ENCODE measurements around the gene B3GNT5. TPM values are rescaled to one million over a fixed set of nuclear protein-coding genes. Genes with fewer than 3 reads are reported as not detected.

Gene B3GNT5
- total and polyA plus RNA-seq, 2 experiments from 2014 or later: 4.9 to 6.4 TPM

GRCh38 chr3:183208800-183209199, 44.3 kb upstream of the B3GNT5 start:
- peaks cover 2% of the 10 kb centered on the region; the same call in 2 of the 3 replicates for H3K36me3 Mint-ChIP-seq (ENCODE audit: low read depth)
- Histone ChIP-seq H4K20me1 (replicated peaks; ENCODE audit: insufficient read depth) (no peaks in the 10 kb centered on the region), H3F3A (replicated peaks; ENCODE audit: low read depth) (no peaks in the 10 kb centered on the region), H3K79me2 (replicated peaks; ENCODE audit: insufficient read depth) (no peaks in the 10 kb centered on the region), H3K4me3 (no peak overlapping the region), H3K27ac (ENCODE audit: low read depth) (no peak overlapping the region), H2AFZ (no peak overlapping the region), H3K4me1 (ENCODE audit: insufficient read depth) (no peaks in the 10 kb centered on the region; the same call in 1 of the 2 replicates), H3K9me2 (ENCODE audit: insufficient read depth) (no peaks in the 10 kb centered on the region), H3K36me3 (ENCODE audit: insufficient read depth) (no peaks in the 10 kb centered on the region; the same call in 1 of the 2 replicates), H3K27me3 (ENCODE audit: insufficient read depth) (no peaks in the 10 kb centered on the region), H3K4me2 (no peak overlapping the region)
- DNase-seq (ENCODE audit: low spot score) (no peak), ATAC-seq (no peak)
- TF ChIP-seq JUNB (IDR thresholded peaks at IDR 0.05; ENCODE audit: unreplicated experiment) (no peak), POLR2AphosphoS5 (IDR thresholded peaks at IDR 0.05; ENCODE audit: low read depth) (no peak), STAT1 (IDR thresholded peaks at IDR 0.05; ENCODE audit: unreplicated experiment) (no peak), CTCF (conservative IDR thresholded peaks at IDR 0.05; ENCODE audit: low read depth in 2 of 2) (no peak), ZNF462 (CRISPR knock-in tag; IDR thresholded peaks at IDR 0.05) (no peak), EZH2phosphoT487 (IDR thresholded peaks at IDR 0.05; ENCODE audit: unreplicated experiment) (no peak), ZNF114 (CRISPR knock-in tag; IDR thresholded peaks at IDR 0.05) (no peak), REST (IDR thresholded peaks at IDR 0.05; ENCODE audit: unreplicated experiment) (no peak), NANOG (IDR thresholded peaks at IDR 0.05; ENCODE audit: borderline replicate concordance) (no peak), CREB1 (CRISPR knock-in tag; IDR thresholded peaks at IDR 0.05; ENCODE audit: low read depth) (no peak), EZH2 (IDR thresholded peaks at IDR 0.05; ENCODE audit: low read depth, unreplicated experiment) (no peak)
- H3K27me3 Mint-ChIP-seq (ENCODE audit: insufficient read depth, low read depth, poor library complexity): peaks cover 4% of the 10 kb centered on the region
- H3K4me3 Mint-ChIP-seq: no peak overlapping the region
- peaks cover 16% of the 10 kb centered on the region for H3K4me1 Mint-ChIP-seq
- H3K27ac Mint-ChIP-seq: no peak overlapping the region
- peaks cover 15% of the 10 kb centered on the region; the same call in 2 of the 3 replicates for H3K9me3 Mint-ChIP-seq
